ENCODE results near the gene FGF18. TPM values are rescaled to one million over a fixed set of nuclear protein-coding genes. Genes with fewer than 3 reads are reported as not detected.

Gene FGF18
- total RNA-seq, 1 experiment from 2014 or later = 0.94 TPM

- DNase-seq = no peak
- Histone ChIP-seq H3K18ac (ENCODE audit: insufficient read length, low read depth, low read length) (peak overlapping the region; percentile 57), H4K91ac (ENCODE audit: insufficient read length, low read depth, low read length) (no peak overlapping the region), H3K4me1 (ENCODE audit: insufficient read depth, low read length) (peaks cover 12% of the 10 kb centered on the region; the same call in 1 of the 2 replicates), H3K23ac (ENCODE audit: insufficient read length, low read depth, low read length) (no peak overlapping the region), H3K9me3 (ENCODE audit: control insufficient read depth, low read depth, low read length) (no peaks in the 10 kb centered on the region), H4K20me1 (ENCODE audit: control insufficient read depth, insufficient read depth, insufficient read length) (no peaks in the 10 kb centered on the region), H2BK120ac (ENCODE audit: low read depth, low read length, poor library complexity, severe bottlenecking) (no peak overlapping the region), H3K14ac (ENCODE audit: insufficient read depth, low read length) (no peak overlapping the region), H3T11ph (ENCODE audit: low read length) (no peak overlapping the region), H2AFZ (ENCODE audit: low read length) (no peak overlapping the region), H3K4me2 (ENCODE audit: insufficient read depth, insufficient read length, low read length) (no peak overlapping the region), H2AK5ac (ENCODE audit: insufficient read length, low read length) (no peak overlapping the region), H3K27ac (ENCODE audit: insufficient read length, low read depth, low read length) (no peak overlapping the region), H3K23me2 (ENCODE audit: insufficient read length, low read depth, low read length, poor library complexity, severe bottlenecking) (no peaks in the 10 kb centered on the region), H3K79me2 (ENCODE audit: insufficient read depth, low read length) (no peaks in the 10 kb centered on the region), H4K5ac (ENCODE audit: insufficient read length, low read depth, low read length) (no peak overlapping the region), H2BK15ac (ENCODE audit: low read depth, low read length) (no peak overlapping the region), H3K56ac (ENCODE audit: insufficient read length, low read depth, low read length) (no peak overlapping the region), H2BK12ac (ENCODE audit: insufficient read length, low read depth, low read length) (no peak overlapping the region), H3K4ac (ENCODE audit: low read depth, low read length) (no peak overlapping the region), H4K8ac (replicated peaks; ENCODE audit: insufficient read length, low read depth, low read length) (no peak overlapping the region), H3K9ac (ENCODE audit: extremely low read depth, insufficient read length, low read length) (no peak overlapping the region), H2BK20ac (ENCODE audit: low read depth, low read length, poor library complexity, severe bottlenecking) (no peak overlapping the region), H3K27me3 (ENCODE audit: insufficient read depth, low read length) (no peaks in the 10 kb centered on the region), H2BK5ac (ENCODE audit: insufficient read length, low read length) (no peak overlapping the region), H3K79me1 (ENCODE audit: insufficient read depth, low read depth, low read length, poor library complexity, severe bottlenecking) (no peaks in the 10 kb centered on the region)
- no peak for TF ChIP-seq CTCF (conservative IDR thresholded peaks at IDR 0.05)
- peaks cover 32% of the 10 kb centered on the region for H3K27me3 Mint-ChIP-seq (ENCODE audit: low read depth)
- H3K4me1 Mint-ChIP-seq = peaks cover 48 to 64% of the 10 kb centered on the region in 2 experiments
- WGBS (ENCODE audit: extremely low coverage, insufficient read length, low lambda C conversion rate) = no CpG with 5 or more reads among the region's 17 CpGs
- no peaks in the 10 kb centered on the region for H3K9me3 Mint-ChIP-seq
- H3K36me3 Mint-ChIP-seq (ENCODE audit: insufficient read depth in 1 of 3, low read depth in 3 of 3) = no peaks in the 10 kb centered on the region; a peak in 2 of 7 replicates
- H3K4me3 Mint-ChIP-seq = peak overlapping the region; percentile 55 to 71
- H3K27ac Mint-ChIP-seq = peak overlapping the region in 1 of 3 experiments; percentile 90; a peak in 2 of 7 replicates
Measured at GRCh38 chr5:171451421-171451820, 32.0 kb downstream of the FGF18 start.
